Type B pancreatic cell (in vitro differentiated cells): Measurements from ENCODE around the gene PKDCC. TPM values are rescaled to one million over a fixed set of nuclear protein-coding genes. Genes with fewer than 3 reads are reported as not detected.
A peak's percentile ranks its signal among the peaks of the same experiment; 100 is the strongest.

ENCODE experiments used
- DNase-seq: peaks from one replicate; pipeline ENCODE4 v3.0.0; 2021; ENCODE audit warnings: mixed read lengths; ENCODE audit not compliant: unreplicated experiment; ENCODE audit errors: extremely low spot score
- H3K27ac Mint-ChIP-seq: 2 replicates; pipeline ENCODE4 v1.8.0; 2021; ENCODE audit warnings: mild to moderate bottlenecking, mixed read lengths
- H3K27me3 Mint-ChIP-seq: 2 replicates; pipeline ENCODE4 v1.8.0; 2021; ENCODE audit warnings: mixed read lengths
- H3K36me3 Mint-ChIP-seq: 2 replicates; pipeline ENCODE4 v1.8.0; 2021; ENCODE audit warnings: mixed read lengths
- H3K4me1 Mint-ChIP-seq: one replicate; pipeline ENCODE4 v1.8.0; 2021; ENCODE audit warnings: mixed read lengths; ENCODE audit not compliant: unreplicated experiment
- H3K4me3 Mint-ChIP-seq: 2 replicates; pipeline ENCODE4 v1.8.0; 2021; ENCODE audit warnings: mild to moderate bottlenecking, mixed read lengths
- H3K9me3 Mint-ChIP-seq: 2 replicates; pipeline ENCODE4 v1.8.0; 2021; ENCODE audit warnings: mixed read lengths
- CTCF ChIP-seq: fragments of 200-600 bp; sonication (generic); conservative IDR thresholded peaks from 2 replicates; pipeline ENCODE4 v1.5.0; 2021; ENCODE audit warnings: antibody characterized with exemption, mild to moderate bottlenecking
- total RNA-seq: library from RNA; stranded (reverse); gene quantifications from 2 replicates; pipeline ENCODE4 v1.2.1, GENCODE V29; 2021; ENCODE audit warnings: low replicate concordance

The PKDCC gene
- total RNA-seq, 1 donor from 2014 or later = 158 TPM

GRCh38 chr2:42095923-42096408 lies 48.1 kb downstream of the PKDCC start:
- H3K4me3 Mint-ChIP-seq = no peak overlapping the region
- DNase-seq = no peak
- peak; percentile 97 for TF ChIP-seq CTCF
- H3K36me3 Mint-ChIP-seq = no peaks in the 10 kb centered on the region
- peaks cover 4% of the 10 kb centered on the region for H3K27me3 Mint-ChIP-seq
- no peak overlapping the region for H3K27ac Mint-ChIP-seq
- peaks cover 32% of the 10 kb centered on the region for H3K4me1 Mint-ChIP-seq
- peaks cover 19% of the 10 kb centered on the region for H3K9me3 Mint-ChIP-seq

- Mint-ChIP-seq H3K9me3 (peaks cover 15% of the 10 kb centered on the region), H3K4me1 (peaks cover 32% of the 10 kb centered on the region), H3K27ac (peak overlapping the region; percentile 58), H3K4me3 (no peak overlapping the region), H3K27me3 (peaks cover 3% of the 10 kb centered on the region), H3K36me3 (no peaks in the 10 kb centered on the region)
- DNase-seq = no peak
- TF ChIP-seq CTCF = no peak
Measured at GRCh38 chr2:42096869-42097591, 49.2 kb downstream of the PKDCC start.

- H3K36me3 Mint-ChIP-seq = no peaks in the 10 kb centered on the region
- no peak overlapping the region for H3K4me3 Mint-ChIP-seq
- H3K9me3 Mint-ChIP-seq = peaks cover 14% of the 10 kb centered on the region
- peak overlapping the region; percentile 31 for H3K27ac Mint-ChIP-seq
- no peak for DNase-seq
- no peaks in the 10 kb centered on the region for H3K27me3 Mint-ChIP-seq
- H3K4me1 Mint-ChIP-seq = peaks cover 45% of the 10 kb centered on the region
- no peak for TF ChIP-seq CTCF
Measured at GRCh38 chr2:42098571-42099437, 51.0 kb downstream of the PKDCC start.

- H3K27me3 Mint-ChIP-seq = no peaks in the 10 kb centered on the region
- peak overlapping the region; percentile 63 for H3K27ac Mint-ChIP-seq
- H3K9me3 Mint-ChIP-seq = peaks cover 14% of the 10 kb centered on the region
- no peaks in the 10 kb centered on the region for H3K36me3 Mint-ChIP-seq
- H3K4me1 Mint-ChIP-seq = peaks cover 50% of the 10 kb centered on the region
- H3K4me3 Mint-ChIP-seq = peak overlapping the region; percentile 34
- no peak for TF ChIP-seq CTCF
- DNase-seq = no peak
Measured at GRCh38 chr2:42099438-42100173, 51.8 kb downstream of the PKDCC start.

GRCh38 chr2:42100683-42101205 lies 52.9 kb downstream of the PKDCC start:
- Mint-ChIP-seq H3K27me3 (no peaks in the 10 kb centered on the region), H3K4me3 (peak overlapping the region; percentile 34), H3K9me3 (peaks cover 14% of the 10 kb centered on the region), H3K36me3 (no peaks in the 10 kb centered on the region), H3K27ac (peak overlapping the region; percentile 63), H3K4me1 (peaks cover 50% of the 10 kb centered on the region)
- TF ChIP-seq CTCF = no peak
- no peak for DNase-seq
